SK-N-SH treated with all-trans-retinoic acid at 6 μM for 48 hours (cell line): ENCODE results near the gene SNX9.

ENCODE experiments used
- ATAC-seq: fragments of 200-7000 bp; cut with Tn5 transposase; 3 replicates; pipeline ENCODE4 v1.9.1; 2020; ENCODE audit warnings: mild to moderate bottlenecking, moderate library complexity
- ARNTL ChIP-seq: fragments of 450-650 bp; formaldehyde crosslinking; IDR thresholded peaks from 2 replicates; pipeline ENCODE4 v1.5.0; 2020; ENCODE audit warnings: low read depth, mild to moderate bottlenecking, moderate library complexity, borderline replicate concordance
- BACH2 ChIP-seq: fragments of 250-450 bp; sonication (Bioruptor Pico); IDR thresholded peaks from 2 replicates; pipeline ENCODE4 v1.9.0; 2021; ENCODE audit warnings: mild to moderate bottlenecking, borderline replicate concordance
- CSDC2 ChIP-seq: fragments of 250-450 bp; sonication (Bioruptor Pico); IDR thresholded peaks from 2 replicates; pipeline ENCODE4 v1.5.0; 2020; ENCODE audit warnings: mild to moderate bottlenecking, moderate library complexity
- ESRRG ChIP-seq: fragments of 250-450 bp; sonication (Bioruptor Pico); IDR thresholded peaks from 2 replicates; pipeline ENCODE4 v1.6.1; 2021; ENCODE audit warnings: mild to moderate bottlenecking
- ISL1 ChIP-seq: fragments of 250-450 bp; sonication (Bioruptor Pico); IDR thresholded peaks from 2 replicates; pipeline ENCODE4 v2.1.2; 2022; ENCODE audit warnings: mild to moderate bottlenecking, moderate library complexity
- OSR1 ChIP-seq: fragments of 250-450 bp; sonication (Bioruptor Pico); IDR thresholded peaks from 2 replicates; pipeline ENCODE4 v1.8.0; 2022; ENCODE audit warnings: moderate library complexity, mild to moderate bottlenecking, inconsistent platforms
- PPARA ChIP-seq: fragments of 250-450 bp; sonication (Bioruptor Pico); IDR thresholded peaks from 2 replicates; pipeline ENCODE4 v1.5.0; 2020; ENCODE audit warnings: mild to moderate bottlenecking, borderline replicate concordance
- RARB ChIP-seq: fragments of 250-450 bp; sonication (Bioruptor Pico); IDR thresholded peaks from 2 replicates; pipeline ENCODE4 v1.8.0; 2021; ENCODE audit warnings: mild to moderate bottlenecking, moderate library complexity
- SNAI2 ChIP-seq: fragments of 250-450 bp; sonication (Bioruptor Pico); IDR thresholded peaks from 2 replicates; pipeline ENCODE4 v1.5.0; 2020; ENCODE audit warnings: mild to moderate bottlenecking, moderate library complexity
- TCF4 ChIP-seq: fragments of 250-450 bp; sonication (Bioruptor Pico); IDR thresholded peaks from 2 replicates; pipeline ENCODE4 v1.8.0; 2021; ENCODE audit warnings: mild to moderate bottlenecking, moderate library complexity, borderline replicate concordance
- TOX ChIP-seq: fragments of 250-450 bp; sonication (Bioruptor Pico); IDR thresholded peaks from 2 replicates; pipeline ENCODE4 v1.8.0; 2021; ENCODE audit warnings: mild to moderate bottlenecking, moderate library complexity, borderline replicate concordance
- ZFP3 ChIP-seq: fragments of 250-450 bp; sonication (Bioruptor Pico); IDR thresholded peaks from 2 replicates; pipeline ENCODE4 v1.5.0; 2020; ENCODE audit warnings: mild to moderate bottlenecking, moderate library complexity
- ZFP30 ChIP-seq: fragments of 450-650 bp; formaldehyde crosslinking; IDR thresholded peaks from 2 replicates; pipeline ENCODE4 v1.5.0; 2022; ENCODE audit warnings: mild to moderate bottlenecking, moderate library complexity
- ZNF565 ChIP-seq: fragments of 450-650 bp; formaldehyde crosslinking; conservative IDR thresholded peaks from 2 replicates; pipeline ENCODE4 v1.5.0; 2020; ENCODE audit warnings: low read depth, mild to moderate bottlenecking, moderate library complexity
- TF ChIP-seq, protein P1 (sequence below): fragments of 250-450 bp; sonication (Bioruptor Pico); IDR thresholded peaks from 2 replicates; pipeline ENCODE4 v1.8.0; 2020; ENCODE audit warnings: mild to moderate bottlenecking, moderate library complexity, borderline replicate concordance
- TF ChIP-seq, protein P2 (sequence below): fragments of 250-450 bp; sonication (Bioruptor Pico); IDR thresholded peaks from 2 replicates; pipeline ENCODE4 v1.5.1; 2020; ENCODE audit warnings: low read depth, mild to moderate bottlenecking, moderate library complexity
- TF ChIP-seq, protein P3 (sequence below): fragments of 250-450 bp; sonication (Bioruptor Pico); IDR thresholded peaks from 2 replicates; pipeline ENCODE4 v1.8.0; 2021; ENCODE audit warnings: low read depth, mild to moderate bottlenecking, moderate library complexity, borderline replicate concordance
- TF ChIP-seq, protein P4 (sequence below): fragments of 250-450 bp; sonication (Bioruptor Pico); IDR thresholded peaks from 2 replicates; pipeline ENCODE4 v1.5.0; 2020; ENCODE audit warnings: mild to moderate bottlenecking, moderate library complexity

The SNX9 gene

GRCh38 chr6:157850030-157850429 is 27.0 kb downstream of the SNX9 start:
- TF ChIP-seq ESRRG (CRISPR knock-in tag) (no peak), ZFP3 (CRISPR knock-in tag) (no peak), ZNF565 (no peak), RARB (CRISPR knock-in tag) (no peak), ARNTL (CRISPR knock-in tag) (no peak), TCF4 (CRISPR knock-in tag) (no peak), CSDC2 (no peak), ISL1 (no peak), ZFP30 (CRISPR knock-in tag) (no peak), TOX (CRISPR knock-in tag) (no peak)
- TF ChIP-seq, protein P1, sequence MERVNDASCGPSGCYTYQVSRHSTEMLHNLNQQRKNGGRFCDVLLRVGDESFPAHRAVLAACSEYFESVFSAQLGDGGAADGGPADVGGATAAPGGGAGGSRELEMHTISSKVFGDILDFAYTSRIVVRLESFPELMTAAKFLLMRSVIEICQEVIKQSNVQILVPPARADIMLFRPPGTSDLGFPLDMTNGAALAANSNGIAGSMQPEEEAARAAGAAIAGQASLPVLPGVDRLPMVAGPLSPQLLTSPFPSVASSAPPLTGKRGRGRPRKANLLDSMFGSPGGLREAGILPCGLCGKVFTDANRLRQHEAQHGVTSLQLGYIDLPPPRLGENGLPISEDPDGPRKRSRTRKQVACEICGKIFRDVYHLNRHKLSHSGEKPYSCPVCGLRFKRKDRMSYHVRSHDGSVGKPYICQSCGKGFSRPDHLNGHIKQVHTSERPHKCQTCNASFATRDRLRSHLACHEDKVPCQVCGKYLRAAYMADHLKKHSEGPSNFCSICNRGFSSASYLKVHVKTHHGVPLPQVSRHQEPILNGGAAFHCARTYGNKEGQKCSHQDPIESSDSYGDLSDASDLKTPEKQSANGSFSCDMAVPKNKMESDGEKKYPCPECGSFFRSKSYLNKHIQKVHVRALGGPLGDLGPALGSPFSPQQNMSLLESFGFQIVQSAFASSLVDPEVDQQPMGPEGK (CRISPR knock-in tag) = no peak
- TF ChIP-seq, protein P2, sequence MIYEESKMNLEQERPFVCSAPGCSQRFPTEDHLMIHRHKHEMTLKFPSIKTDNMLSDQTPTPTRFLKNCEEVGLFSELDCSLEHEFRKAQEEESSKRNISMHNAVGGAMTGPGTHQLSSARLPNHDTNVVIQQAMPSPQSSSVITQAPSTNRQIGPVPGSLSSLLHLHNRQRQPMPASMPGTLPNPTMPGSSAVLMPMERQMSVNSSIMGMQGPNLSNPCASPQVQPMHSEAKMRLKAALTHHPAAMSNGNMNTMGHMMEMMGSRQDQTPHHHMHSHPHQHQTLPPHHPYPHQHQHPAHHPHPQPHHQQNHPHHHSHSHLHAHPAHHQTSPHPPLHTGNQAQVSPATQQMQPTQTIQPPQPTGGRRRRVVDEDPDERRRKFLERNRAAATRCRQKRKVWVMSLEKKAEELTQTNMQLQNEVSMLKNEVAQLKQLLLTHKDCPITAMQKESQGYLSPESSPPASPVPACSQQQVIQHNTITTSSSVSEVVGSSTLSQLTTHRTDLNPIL (CRISPR knock-in tag) = no peak
- TF ChIP-seq, protein P3, sequence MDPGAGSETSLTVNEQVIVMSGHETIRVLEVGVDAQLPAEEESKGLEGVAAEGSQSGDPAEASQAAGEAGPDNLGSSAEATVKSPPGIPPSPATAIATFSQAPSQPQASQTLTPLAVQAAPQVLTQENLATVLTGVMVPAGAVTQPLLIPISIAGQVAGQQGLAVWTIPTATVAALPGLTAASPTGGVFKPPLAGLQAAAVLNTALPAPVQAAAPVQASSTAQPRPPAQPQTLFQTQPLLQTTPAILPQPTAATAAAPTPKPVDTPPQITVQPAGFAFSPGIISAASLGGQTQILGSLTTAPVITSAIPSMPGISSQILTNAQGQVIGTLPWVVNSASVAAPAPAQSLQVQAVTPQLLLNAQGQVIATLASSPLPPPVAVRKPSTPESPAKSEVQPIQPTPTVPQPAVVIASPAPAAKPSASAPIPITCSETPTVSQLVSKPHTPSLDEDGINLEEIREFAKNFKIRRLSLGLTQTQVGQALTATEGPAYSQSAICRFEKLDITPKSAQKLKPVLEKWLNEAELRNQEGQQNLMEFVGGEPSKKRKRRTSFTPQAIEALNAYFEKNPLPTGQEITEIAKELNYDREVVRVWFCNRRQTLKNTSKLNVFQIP (CRISPR knock-in tag) = no peak
- ATAC-seq = no peak

GRCh38 chr6:157853018-157853805 is 30.2 kb downstream of the SNX9 start:
- no peak for ATAC-seq
- TF ChIP-seq, protein P4, sequence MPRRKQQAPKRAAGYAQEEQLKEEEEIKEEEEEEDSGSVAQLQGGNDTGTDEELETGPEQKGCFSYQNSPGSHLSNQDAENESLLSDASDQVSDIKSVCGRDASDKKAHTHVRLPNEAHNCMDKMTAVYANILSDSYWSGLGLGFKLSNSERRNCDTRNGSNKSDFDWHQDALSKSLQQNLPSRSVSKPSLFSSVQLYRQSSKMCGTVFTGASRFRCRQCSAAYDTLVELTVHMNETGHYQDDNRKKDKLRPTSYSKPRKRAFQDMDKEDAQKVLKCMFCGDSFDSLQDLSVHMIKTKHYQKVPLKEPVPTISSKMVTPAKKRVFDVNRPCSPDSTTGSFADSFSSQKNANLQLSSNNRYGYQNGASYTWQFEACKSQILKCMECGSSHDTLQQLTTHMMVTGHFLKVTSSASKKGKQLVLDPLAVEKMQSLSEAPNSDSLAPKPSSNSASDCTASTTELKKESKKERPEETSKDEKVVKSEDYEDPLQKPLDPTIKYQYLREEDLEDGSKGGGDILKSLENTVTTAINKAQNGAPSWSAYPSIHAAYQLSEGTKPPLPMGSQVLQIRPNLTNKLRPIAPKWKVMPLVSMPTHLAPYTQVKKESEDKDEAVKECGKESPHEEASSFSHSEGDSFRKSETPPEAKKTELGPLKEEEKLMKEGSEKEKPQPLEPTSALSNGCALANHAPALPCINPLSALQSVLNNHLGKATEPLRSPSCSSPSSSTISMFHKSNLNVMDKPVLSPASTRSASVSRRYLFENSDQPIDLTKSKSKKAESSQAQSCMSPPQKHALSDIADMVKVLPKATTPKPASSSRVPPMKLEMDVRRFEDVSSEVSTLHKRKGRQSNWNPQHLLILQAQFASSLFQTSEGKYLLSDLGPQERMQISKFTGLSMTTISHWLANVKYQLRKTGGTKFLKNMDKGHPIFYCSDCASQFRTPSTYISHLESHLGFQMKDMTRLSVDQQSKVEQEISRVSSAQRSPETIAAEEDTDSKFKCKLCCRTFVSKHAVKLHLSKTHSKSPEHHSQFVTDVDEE (CRISPR knock-in tag) = no peak
- no peak for TF ChIP-seq TCF4 (CRISPR knock-in tag)
- TF ChIP-seq OSR1 = no peak
- TF ChIP-seq SNAI2 = no peak
- no peak for TF ChIP-seq PPARA
- TF ChIP-seq, protein P2 (CRISPR knock-in tag) = no peak
- TF ChIP-seq ESRRG (CRISPR knock-in tag) = no peak
- TF ChIP-seq BACH2 (CRISPR knock-in tag) = no peak
- TF ChIP-seq, protein P3 (CRISPR knock-in tag) = no peak
- TF ChIP-seq, all 23 proteins: peak for 0
